Melanocyte of skin (primary cell): ENCODE results near the gene FCGR3B. TPM values are rescaled to one million over a fixed set of nuclear protein-coding genes. Genes with fewer than 3 reads are reported as not detected.

Experiments used
- total RNA-seq, 2 donors: library from RNA; depleted of rRNA; stranded (reverse); fragments of >200 nt; gene quantifications; 2 replicates each; pipeline ENCODE4 v1.2.3, GENCODE V29; 2012

Gene FCGR3B
- total RNA-seq = not detected

GRCh38 chr1:161631076-161631475, at the start of gene FCGR3B:
Gene FCGR3B, minus strand, starts transcription at chr1:161631176. Its CDS starts 82 bp downstream, at chr1:161631094.

GRCh38 chr1:161662684-161663339, 31.8 kb upstream of the FCGR3B start, which contains the start of gene FCGR2B:
Gene FCGR2B, plus strand, starts transcription at chr1:161663143. Its CDS starts 99 bp downstream, at chr1:161663242.

Other genes starting within 250 kb of the FCGR3B start
- gene FCGR2A, start 125.7 kb downstream of the FCGR3B start, total RNA-seq = 10 to 100 TPM in 1 of 2 donors, 1 to 10 TPM in 1; 7.7 to 14.8 TPM
- gene HSPA6, start 106.6 kb downstream of the FCGR3B start, total RNA-seq = 1 to 10 TPM; 6.0 to 7.2 TPM
- gene FCGR3A, start 81.4 kb downstream of the FCGR3B start, total RNA-seq = not detected
- 1 to 10 TPM in 1 of 2 donors, under 1 TPM in 1; 0.67 to 4.1 TPM for gene FCGR2B, start 32.0 kb upstream of the FCGR3B start, total RNA-seq
- gene FCRLA, start 76.1 kb upstream of the FCGR3B start, total RNA-seq = 100 to 1,000 TPM in 1 of 2 donors, 10 to 100 TPM in 1; 79.6 to 243 TPM
- gene FCRLB, start 90.4 kb upstream of the FCGR3B start, total RNA-seq = 1 to 10 TPM; 3.3 to 5.9 TPM
- gene DUSP12, start 118.6 kb upstream of the FCGR3B start, total RNA-seq = 10 to 100 TPM; 21.3 to 37.6 TPM
- 10 to 100 TPM; 28.0 to 28.6 TPM for gene ATF6, start 135.1 kb upstream of the FCGR3B start, total RNA-seq